Neuronal stem cell (in vitro differentiated cells): ENCODE measurements around the gene AGBL4.
A peak's percentile ranks its signal among the peaks of the same experiment; 100 is the strongest.

Experiments
- DNase-seq: peaks from one replicate; pipeline ENCODE4 v3.0.0-alpha.2; 2013; ENCODE audit warnings: low spot score
- H2AFZ ChIP-seq: one replicate; pipeline ENCODE4 v1.6.1; 2013; ENCODE audit warnings: mild to moderate bottlenecking, low read length, inconsistent platforms
- H2AK5ac ChIP-seq: 2 replicates; pipeline ENCODE4 v1.6.1; 2013; ENCODE audit warnings: low read depth, mild to moderate bottlenecking, inconsistent platforms, low read length, moderate library complexity, mixed read lengths
- H2BK120ac ChIP-seq: 2 replicates; pipeline ENCODE4 v1.6.1; 2013; ENCODE audit warnings: low read depth, mild to moderate bottlenecking, inconsistent platforms, low read length, moderate library complexity, mixed read lengths
- H2BK12ac ChIP-seq: one replicate; pipeline ENCODE4 v1.6.1; 2013; ENCODE audit warnings: low read length, inconsistent platforms
- H2BK15ac ChIP-seq: 2 replicates; pipeline ENCODE4 v1.6.1; 2013; ENCODE audit warnings: mild to moderate bottlenecking, low read length, inconsistent platforms, mixed read lengths
- H2BK5ac ChIP-seq: one replicate; pipeline ENCODE4 v1.6.1; 2013; ENCODE audit warnings: inconsistent platforms, mild to moderate bottlenecking, low read length, moderate library complexity
- H3K14ac ChIP-seq: one replicate; pipeline ENCODE4 v1.6.1; 2013; ENCODE audit warnings: low read length, inconsistent platforms
- H3K18ac ChIP-seq: 2 replicates; pipeline ENCODE4 v1.6.1; 2013; ENCODE audit warnings: low read length, inconsistent platforms
- H3K23ac ChIP-seq: 2 replicates; pipeline ENCODE4 v1.6.1; 2013; ENCODE audit warnings: low read depth, mild to moderate bottlenecking, mixed read lengths, low read length, inconsistent platforms; ENCODE audit not compliant: poor library complexity
- H3K27ac ChIP-seq: replicated peaks from 3 replicates; pipeline ENCODE4 v1.5.1; 2013; ENCODE audit warnings: low read length, inconsistent platforms
- H3K27me3 ChIP-seq, 3 experiments: 2 replicates each; pipeline ENCODE4 v1.6.1; 2013; ENCODE audit warnings: low read length in 3 of 3, mild to moderate bottlenecking in 2 of 3, inconsistent platforms in 1 of 3, low read depth in 1 of 3, mixed read lengths in 1 of 3, moderate library complexity in 1 of 3; ENCODE audit not compliant: control insufficient read depth in 3 of 3, insufficient read depth in 3 of 3
- H3K36me3 ChIP-seq, 2 donors: replicated peaks in 1 of 2; 2 replicates each; pipeline ENCODE4 v1.6.1; 2013; ENCODE audit warnings: low read length in 2 of 2; ENCODE audit not compliant: control insufficient read depth in 2 of 2, insufficient read depth in 2 of 2
- H3K4ac ChIP-seq: 2 replicates; pipeline ENCODE4 v1.6.1; 2013; ENCODE audit warnings: inconsistent platforms, mild to moderate bottlenecking, low read length, moderate library complexity
- H3K4me1 ChIP-seq, 2 donors: 1 replicate in 1 of 2; 2 replicates in 1 of 2; pipeline ENCODE4 v1.6.1; 2013; ENCODE audit warnings: low read length in 2 of 2, low read depth in 1 of 2; ENCODE audit not compliant: control insufficient read depth in 2 of 2, insufficient read depth in 1 of 2
- H3K4me2 ChIP-seq: one replicate; pipeline ENCODE4 v1.6.1; 2013; ENCODE audit warnings: mild to moderate bottlenecking, low read length, inconsistent platforms; ENCODE audit not compliant: insufficient read depth, poor library complexity, severe bottlenecking
- H3K4me3 ChIP-seq, 2 donors: 2 replicates each; pipeline ENCODE4 v1.5.1; 2013; ENCODE audit warnings: low read length in 2 of 2, mild to moderate bottlenecking in 2 of 2, inconsistent platforms in 1 of 2, moderate library complexity in 1 of 2
- H3K79me1 ChIP-seq: one replicate; pipeline ENCODE4 v1.6.1; 2013; ENCODE audit warnings: low read depth, mild to moderate bottlenecking, inconsistent platforms, low read length, moderate library complexity
- H3K9ac ChIP-seq: one replicate; pipeline ENCODE4 v1.6.1; 2013; ENCODE audit warnings: mild to moderate bottlenecking, low read depth, low read length, inconsistent platforms; ENCODE audit not compliant: poor library complexity
- H3K9me3 ChIP-seq, 2 donors: replicated peaks in 1 of 2; 2 replicates each; pipeline versions ENCODE3 to v1.6.1; 2013; ENCODE audit warnings: low read length in 2 of 2, mild to moderate bottlenecking in 2 of 2, inconsistent platforms in 1 of 2, low read depth in 1 of 2, mixed read lengths in 1 of 2, moderate library complexity in 1 of 2; ENCODE audit not compliant: control insufficient read depth in 2 of 2, insufficient read depth in 1 of 2
- H4K8ac ChIP-seq: one replicate; pipeline ENCODE4 v1.6.1; 2013; ENCODE audit warnings: low read depth, mild to moderate bottlenecking, inconsistent platforms, low read length, moderate library complexity
- H4K91ac ChIP-seq: one replicate; pipeline ENCODE4 v1.6.1; 2013; ENCODE audit warnings: low read length, low read depth, mild to moderate bottlenecking, inconsistent platforms; ENCODE audit not compliant: poor library complexity
- WGBS, 2 donors: extraction: QIAGEN DNeasy Blood & Tissue Kit; methylation state at CpG; one replicate each; pipeline ENCODE4 v1.1.7; 2013; ENCODE audit warnings: missing lambda C conversion rate in 2 of 2, mixed read lengths in 1 of 2; ENCODE audit not compliant: insufficient read length in 2 of 2, insufficient replicate concordance in 1 of 2; ENCODE audit errors: extremely low coverage in 2 of 2; 5-methylcytosine and 5-hydroxymethylcytosine counted together

AGBL4 gene

GRCh38 chr1:49251019-49251784 lies 772.6 kb downstream of the AGBL4 start:
- no peak overlapping the region for H4K91ac ChIP-seq
- no peaks in the 10 kb centered on the region for H3K27me3 ChIP-seq
- no peak overlapping the region for H3K4ac ChIP-seq
- no peak overlapping the region for H3K14ac ChIP-seq
- no peak overlapping the region for H3K18ac ChIP-seq
- no peak overlapping the region for H3K9ac ChIP-seq
- no CpG with 5 or more reads among the region's 2 CpGs for whole genome bisulfite sequencing, 2 donors
- H4K8ac ChIP-seq, result no peak overlapping the region
- no peak overlapping the region for H3K23ac ChIP-seq
- no peaks in the 10 kb centered on the region for H3K4me1 ChIP-seq
- H3K9me3 ChIP-seq, result peaks cover 0 to 2% of the 10 kb centered on the region in 2 donors
- no peak overlapping the region for H3K4me2 ChIP-seq
- DNase-seq, result no peak
- no peak overlapping the region for H2BK5ac ChIP-seq
- H2BK120ac ChIP-seq, result no peak overlapping the region
- no peak overlapping the region for H3K27ac ChIP-seq
- H2BK15ac ChIP-seq, result no peak overlapping the region
- no peak overlapping the region for H2AK5ac ChIP-seq
- peak overlapping the region in 1 of 2 donors; percentile 24 for H3K4me3 ChIP-seq
- H2AFZ ChIP-seq, result no peak overlapping the region
- H3K36me3 ChIP-seq, result no peaks in the 10 kb centered on the region
- no peak overlapping the region for H2BK12ac ChIP-seq
- no peaks in the 10 kb centered on the region for H3K79me1 ChIP-seq

GRCh38 chr1:49240709-49241221 lies 783.0 kb downstream of the AGBL4 start:
- H3K4me3 ChIP-seq, result no peak overlapping the region
- H3K9ac ChIP-seq, result no peak overlapping the region
- H3K4me1 ChIP-seq, result no peaks in the 10 kb centered on the region
- no peak overlapping the region for H2AK5ac ChIP-seq
- H3K79me1 ChIP-seq, result no peaks in the 10 kb centered on the region
- no peaks in the 10 kb centered on the region for H3K27me3 ChIP-seq
- H3K4me2 ChIP-seq, result no peak overlapping the region
- DNase-seq, result no peak
- no peak overlapping the region for H3K4ac ChIP-seq
- H2BK5ac ChIP-seq, result no peak overlapping the region
- H3K27ac ChIP-seq, result no peak overlapping the region
- no peaks in the 10 kb centered on the region for H3K9me3 ChIP-seq
- H3K14ac ChIP-seq, result no peak overlapping the region
- H2BK12ac ChIP-seq, result no peak overlapping the region
- H4K91ac ChIP-seq, result no peak overlapping the region
- no peak overlapping the region for H2AFZ ChIP-seq
- no peak overlapping the region for H2BK120ac ChIP-seq
- no peak overlapping the region for H3K18ac ChIP-seq
- no peak overlapping the region for H3K23ac ChIP-seq
- no peaks in the 10 kb centered on the region for H3K36me3 ChIP-seq
- H4K8ac ChIP-seq, result no peak overlapping the region
- no peak overlapping the region for H2BK15ac ChIP-seq
- no CpG with 5 or more reads among the region's 1 CpG for WGBS, 2 donors

GRCh38 chr1:49234988-49235387 lies 788.8 kb downstream of the AGBL4 start:
- no peak overlapping the region for H3K27ac ChIP-seq
- H3K9ac ChIP-seq, result no peak overlapping the region
- no peak overlapping the region for H2BK120ac ChIP-seq
- H3K4me3 ChIP-seq, result no peak overlapping the region
- H4K8ac ChIP-seq, result no peak overlapping the region
- no peaks in the 10 kb centered on the region for H3K27me3 ChIP-seq
- H3K79me1 ChIP-seq, result no peaks in the 10 kb centered on the region
- no peak overlapping the region for H3K14ac ChIP-seq
- DNase-seq, result no peak
- no peak overlapping the region for H3K4ac ChIP-seq
- no peak overlapping the region for H2BK12ac ChIP-seq
- no peak overlapping the region for H4K91ac ChIP-seq
- no CpG with 5 or more reads among the region's 1 CpG for WGBS, 2 donors
- no peak overlapping the region for H3K4me2 ChIP-seq
- H2BK15ac ChIP-seq, result no peak overlapping the region
- no peaks in the 10 kb centered on the region for H3K4me1 ChIP-seq
- no peak overlapping the region for H2AK5ac ChIP-seq
- H2AFZ ChIP-seq, result no peak overlapping the region
- H3K23ac ChIP-seq, result no peak overlapping the region
- H3K18ac ChIP-seq, result no peak overlapping the region
- H3K9me3 ChIP-seq, result peaks cover 0 to 1% of the 10 kb centered on the region in 2 donors
- H2BK5ac ChIP-seq, result no peak overlapping the region
- H3K36me3 ChIP-seq, result no peaks in the 10 kb centered on the region

GRCh38 chr1:49229555-49229954 lies 794.2 kb downstream of the AGBL4 start:
- H3K23ac ChIP-seq, result no peak overlapping the region
- no peak for DNase-seq
- WGBS, 2 donors, result no CpG with 5 or more reads among the region's 1 CpG

More at GRCh38 chr1:49229555-49229954, 794.2 kb downstream of the AGBL4 start:
- no peak overlapping the region for H3K4ac ChIP-seq
- H3K36me3 ChIP-seq, result no peaks in the 10 kb centered on the region
- H3K14ac ChIP-seq, result no peak overlapping the region
- no peak overlapping the region for H2BK5ac ChIP-seq
- no peak overlapping the region for H4K8ac ChIP-seq
- no peaks in the 10 kb centered on the region for H3K4me1 ChIP-seq
- no peak overlapping the region for H3K4me2 ChIP-seq
- no peak overlapping the region for H2BK120ac ChIP-seq
- H2AFZ ChIP-seq, result no peak overlapping the region
- no peak overlapping the region for H3K18ac ChIP-seq
- H2BK12ac ChIP-seq, result no peak overlapping the region
- no peak overlapping the region for H4K91ac ChIP-seq
- H3K79me1 ChIP-seq, result no peaks in the 10 kb centered on the region
- H3K9ac ChIP-seq, result no peak overlapping the region
- no peak overlapping the region for H3K27ac ChIP-seq
- H3K27me3 ChIP-seq, result no peaks in the 10 kb centered on the region
- no peak overlapping the region for H2AK5ac ChIP-seq
- H3K4me3 ChIP-seq, result no peak overlapping the region
- H3K9me3 ChIP-seq, result no peaks in the 10 kb centered on the region
- H2BK15ac ChIP-seq, result no peak overlapping the region
